ENCODE data around the gene CPNE2. TPM values are rescaled to one million over a fixed set of nuclear protein-coding genes. Genes with fewer than 3 reads are reported as not detected.
"Not testable (repeated sequence)": the region's sequence is repeated elsewhere in the genome, so short reads cannot be mapped to it uniquely, and the experiment has no call there.

Gene CPNE2
- total RNA-seq, 1 donor from 2014 or later = 13.7 TPM

DNA sequence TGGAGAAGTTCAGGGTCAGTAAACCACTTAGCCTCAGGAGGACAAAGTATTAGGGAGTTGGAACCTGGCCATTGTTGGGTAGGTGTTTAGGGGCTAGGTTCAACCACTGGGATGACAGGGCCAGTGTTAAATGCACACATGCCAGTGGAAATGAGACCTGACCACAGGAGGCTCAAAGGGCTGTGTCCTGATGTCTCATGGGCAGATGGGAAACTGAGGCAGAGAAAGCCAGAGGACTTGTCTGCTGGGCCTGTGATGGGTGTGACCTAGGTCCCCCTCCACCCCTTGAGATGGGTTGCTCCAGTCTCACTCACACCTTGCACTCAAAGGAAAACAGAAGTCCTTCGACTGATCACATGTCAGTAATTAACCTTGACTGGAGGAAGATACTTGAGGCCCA lies 16.0 kb downstream of the CPNE2 start:
- H3K4me3 ChIP-seq = no peak overlapping the region
- H3K9me3 ChIP-seq (replicated peaks) = no peaks in the 10 kb centered on the region
- no peak for DNase-seq
- peaks cover 47% of the 10 kb centered on the region for H3K4me1 ChIP-seq
- no peaks in the 10 kb centered on the region for H3K36me3 ChIP-seq
- TF ChIP-seq, protein P1, sequence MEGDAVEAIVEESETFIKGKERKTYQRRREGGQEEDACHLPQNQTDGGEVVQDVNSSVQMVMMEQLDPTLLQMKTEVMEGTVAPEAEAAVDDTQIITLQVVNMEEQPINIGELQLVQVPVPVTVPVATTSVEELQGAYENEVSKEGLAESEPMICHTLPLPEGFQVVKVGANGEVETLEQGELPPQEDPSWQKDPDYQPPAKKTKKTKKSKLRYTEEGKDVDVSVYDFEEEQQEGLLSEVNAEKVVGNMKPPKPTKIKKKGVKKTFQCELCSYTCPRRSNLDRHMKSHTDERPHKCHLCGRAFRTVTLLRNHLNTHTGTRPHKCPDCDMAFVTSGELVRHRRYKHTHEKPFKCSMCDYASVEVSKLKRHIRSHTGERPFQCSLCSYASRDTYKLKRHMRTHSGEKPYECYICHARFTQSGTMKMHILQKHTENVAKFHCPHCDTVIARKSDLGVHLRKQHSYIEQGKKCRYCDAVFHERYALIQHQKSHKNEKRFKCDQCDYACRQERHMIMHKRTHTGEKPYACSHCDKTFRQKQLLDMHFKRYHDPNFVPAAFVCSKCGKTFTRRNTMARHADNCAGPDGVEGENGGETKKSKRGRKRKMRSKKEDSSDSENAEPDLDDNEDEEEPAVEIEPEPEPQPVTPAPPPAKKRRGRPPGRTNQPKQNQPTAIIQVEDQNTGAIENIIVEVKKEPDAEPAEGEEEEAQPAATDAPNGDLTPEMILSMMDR (IDR thresholded peaks at IDR 0.05; ENCODE audit: borderline replicate concordance) = no peak
- no peaks in the 10 kb centered on the region for H3K27me3 ChIP-seq (ENCODE audit: low read depth)
- intact Hi-C loops (cut with micrococcal nuclease) = no loop called here
- H3K27ac ChIP-seq (replicated peaks) = no peak overlapping the region

GRCh38 chr16:57109259-57110105 lies 17.1 kb downstream of the CPNE2 start:
- H3K4me3 ChIP-seq; H3K27ac ChIP-seq (replicated peaks); H3K27me3 ChIP-seq (ENCODE audit: low read depth); H3K9me3 ChIP-seq (replicated peaks); DNase-seq; intact Hi-C loops (cut with micrococcal nuclease); H3K36me3 ChIP-seq: not testable (repeated sequence)
- H3K4me1 ChIP-seq = peaks cover 43% of the 10 kb centered on the region

DNA sequence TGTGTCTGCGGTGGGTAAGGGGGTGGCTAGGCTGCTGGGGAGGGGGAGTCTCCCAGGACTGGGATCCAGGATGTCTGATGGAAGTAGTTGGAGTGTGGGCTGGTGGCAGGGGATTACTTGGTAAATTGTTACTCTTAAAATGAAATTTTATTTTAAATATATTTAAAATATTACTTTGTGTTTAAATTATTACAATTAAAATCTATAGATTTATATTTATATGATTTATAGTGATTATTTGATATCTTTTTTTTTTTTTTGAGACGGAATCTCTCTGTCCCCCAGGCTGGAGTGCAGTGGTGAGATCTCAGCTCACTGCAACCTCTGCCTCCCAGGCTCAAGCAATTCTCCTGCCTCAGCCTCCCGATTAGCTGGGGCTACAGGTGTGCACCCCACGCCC lies 18.6 kb downstream of the CPNE2 start:
- no peak overlapping the region for H3K27ac ChIP-seq (replicated peaks)
- H3K27me3 ChIP-seq (ENCODE audit: low read depth) = no peaks in the 10 kb centered on the region
- H3K4me1 ChIP-seq = peaks cover 42% of the 10 kb centered on the region
- no peaks in the 10 kb centered on the region for H3K36me3 ChIP-seq
- DNase-seq = no peak
- no peak overlapping the region for H3K4me3 ChIP-seq
- no peaks in the 10 kb centered on the region for H3K9me3 ChIP-seq (replicated peaks)
- intact Hi-C loops (cut with micrococcal nuclease) = no loop called here
- TF ChIP-seq, protein P1 (IDR thresholded peaks at IDR 0.05; ENCODE audit: borderline replicate concordance) = no peak

- Histone ChIP-seq H3K4me3 (no peak overlapping the region), H3K27me3 (ENCODE audit: low read depth) (no peaks in the 10 kb centered on the region), H3K4me1 (peaks cover 42% of the 10 kb centered on the region), H3K27ac (replicated peaks) (no peak overlapping the region), H3K9me3 (replicated peaks) (no peaks in the 10 kb centered on the region), H3K36me3 (no peaks in the 10 kb centered on the region)
- DNase-seq = no peak
- intact Hi-C loops (cut with micrococcal nuclease) = no loop called here
- TF ChIP-seq, protein P1 (IDR thresholded peaks at IDR 0.05; ENCODE audit: borderline replicate concordance) = no peak
Measured at GRCh38 chr16:57111420-57111819, 19.0 kb downstream of the CPNE2 start.

- Histone ChIP-seq H3K36me3 (peaks cover 8% of the 10 kb centered on the region), H3K9me3 (replicated peaks) (no peaks in the 10 kb centered on the region), H3K4me3 (no peak overlapping the region), H3K27me3 (ENCODE audit: low read depth) (no peaks in the 10 kb centered on the region), H3K4me1 (peaks cover 31% of the 10 kb centered on the region), H3K27ac (replicated peaks) (peak overlapping the region; percentile 38)
- intact Hi-C loops (cut with micrococcal nuclease) = no loop called here
- no peak for DNase-seq
- TF ChIP-seq, protein P1 (IDR thresholded peaks at IDR 0.05; ENCODE audit: borderline replicate concordance) = no peak
Measured at GRCh38 chr16:57112403-57113041, 20.1 kb downstream of the CPNE2 start.

DNA sequence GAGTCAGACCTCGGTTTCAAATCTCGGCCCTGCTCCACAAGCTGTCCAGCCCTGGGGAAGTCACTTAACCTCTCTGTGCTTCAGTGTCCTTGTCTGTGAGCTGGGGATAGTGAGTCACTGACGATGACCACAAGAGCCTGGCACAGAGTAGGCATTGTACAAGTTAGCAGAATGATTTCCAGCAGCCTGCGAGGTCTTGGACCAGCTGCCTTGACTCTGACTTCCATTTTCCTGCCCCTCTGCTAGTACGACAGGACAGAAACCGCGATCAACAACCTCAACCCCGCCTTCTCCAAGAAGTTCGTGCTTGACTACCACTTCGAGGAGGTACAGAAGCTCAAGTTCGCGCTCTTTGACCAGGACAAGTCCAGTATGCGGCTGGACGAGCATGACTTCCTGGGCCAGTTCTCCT lies 20.7 kb downstream of the CPNE2 start:
- intact Hi-C loops (cut with micrococcal nuclease) = no loop called here
- H3K36me3 ChIP-seq = peaks cover 12% of the 10 kb centered on the region
- peaks cover 30% of the 10 kb centered on the region for H3K4me1 ChIP-seq
- H3K27ac ChIP-seq (replicated peaks) = peak overlapping the region; percentile 38
- TF ChIP-seq, protein P1 (IDR thresholded peaks at IDR 0.05; ENCODE audit: borderline replicate concordance) = no peak
- no peaks in the 10 kb centered on the region for H3K27me3 ChIP-seq (ENCODE audit: low read depth)
- H3K4me3 ChIP-seq = no peak overlapping the region
- no peak for DNase-seq
- no peaks in the 10 kb centered on the region for H3K9me3 ChIP-seq (replicated peaks)
